Gastrocnemius medialis (tissue), 4 donors: Measurements from ENCODE around the gene AMPH. TPM values are rescaled to one million over a fixed set of nuclear protein-coding genes. Genes with fewer than 3 reads are reported as not detected.

Experiments
- ATAC-seq, 2 donors: fragments of 150-250 bp; one replicate each; pipeline ENCODE4 v1.9.1; 2016
- DNase-seq, 2 donors: peaks; one replicate each; pipeline ENCODE4 v3.0.0-alpha.2; 2019
- H3K27ac ChIP-seq, 4 donors: fragments of 200-600 bp; sonication (generic); 1 replicate in 1 of 4; 2 replicates in 3 of 4; pipeline ENCODE4 v1.5.1; 2016 to 2018; ENCODE audit warnings: mild to moderate bottlenecking in 2 of 4, moderate library complexity in 1 of 4
- H3K27me3 ChIP-seq, 3 donors: fragments of 200-600 bp; sonication (generic) in 2 of 3; 1 replicate in 1 of 3; 2 replicates in 2 of 3; pipeline versions ENCODE4 v1.5.1 to v1.6.0; 2016 to 2019; ENCODE audit warnings: mild to moderate bottlenecking in 1 of 3, moderate library complexity in 1 of 3
- H3K36me3 ChIP-seq, 2 donors: fragments of 200-600 bp; sonication (generic) in 1 of 2; one replicate each; pipeline ENCODE4 v1.5.1; 2017 to 2018
- H3K4me1 ChIP-seq, 2 donors: fragments of 200-600 bp; sonication (generic) in 1 of 2; one replicate each; pipeline ENCODE4 v1.5.1; 2016 to 2017; ENCODE audit warnings: mild to moderate bottlenecking in 2 of 2
- H3K4me3 ChIP-seq, 4 donors: fragments of 200-600 bp; sonication (generic) in 3 of 4; 1 replicate in 1 of 4; 2 replicates in 3 of 4; pipeline ENCODE4 v1.5.1; 2016 to 2019; ENCODE audit warnings: mild to moderate bottlenecking in 2 of 4
- H3K9me3 ChIP-seq, 3 donors: fragments of 200-600 bp; sonication (generic) in 2 of 3; 1 replicate in 1 of 3; 2 replicates in 2 of 3; pipeline ENCODE4 v1.5.1; 2016 to 2019
- CTCF ChIP-seq, 5 experiments: fragments of 450-650 bp in 3 of 5; fragments of 200-600 bp in 2 of 5; sonication (generic) in 2 of 5; IDR thresholded peaks in 4 of 5; conservative IDR thresholded peaks in 1 of 5; 1 replicate in 4 of 5; 2 replicates in 1 of 5; pipeline ENCODE4 v1.5.1; 2016 to 2019; ENCODE audit warnings: antibody characterized with exemption in 5 of 5, mild to moderate bottlenecking in 3 of 5, moderate library complexity in 3 of 5
- POLR2A ChIP-seq, 2 donors: fragments of 450-650 bp; IDR thresholded peaks; one replicate each; pipeline ENCODE4 v1.6.1; 2017; ENCODE audit warnings: antibody characterized with exemption in 2 of 2, mild to moderate bottlenecking in 2 of 2, moderate library complexity in 2 of 2
- in situ Hi-C, 4 donors: fragments of 200-750 bp; cut with MboI; loops; one replicate each; pipeline versions ENCODE4 v1.15.0 to v1.8.0; 2017; ENCODE audit warnings: low sequenced_read_pairs in 4 of 4
- intact Hi-C: fragments of 100-400 bp; cut with DNase I; formaldehyde crosslinking; loops from one replicate; pipeline ENCODE4 v1.15.1; 2023; ENCODE audit warnings: low total_unique reads
- total RNA-seq, 4 donors: library from RNA; depleted of rRNA; stranded (reverse); fragments of >200 nt; gene quantifications; one replicate each; pipeline versions ENCODE4 v1.1.0 to v1.2.3, GENCODE V29; 2016

AMPH gene
- total RNA-seq, 4 donors from 2014 or later: 1.8 to 8.3 (median 5.2) TPM

GRCh38 chr7:38542156-38542555, 89.0 kb downstream of the AMPH start:
- no peak for ATAC-seq
- Histone ChIP-seq H3K36me3 (no peaks in the 10 kb centered on the region), H3K27ac (no peak overlapping the region), H3K4me1 (no peaks in the 10 kb centered on the region), H3K27me3 (no peaks in the 10 kb centered on the region), H3K9me3 (no peaks in the 10 kb centered on the region), H3K4me3 (no peak overlapping the region)
- no peak for DNase-seq
- no peak for TF ChIP-seq POLR2A (IDR thresholded peaks at IDR 0.05)
- no peak for TF ChIP-seq CTCF (IDR thresholded peaks at IDR 0.05 in 4 of 5, conservative IDR thresholded peaks at IDR 0.05 in 1 of 5)
- intact Hi-C loops (no loop called here), in situ Hi-C loops (no loop called here)

- H3K4me1 ChIP-seq: no peaks in the 10 kb centered on the region
- H3K9me3 ChIP-seq: no peaks in the 10 kb centered on the region
- in situ Hi-C loops: no loop called here
- H3K27ac ChIP-seq: no peak overlapping the region
- no peak for DNase-seq
- ATAC-seq: no peak
- intact Hi-C loops: no loop called here
- TF ChIP-seq CTCF (IDR thresholded peaks at IDR 0.05 in 4 of 5, conservative IDR thresholded peaks at IDR 0.05 in 1 of 5): no peak
- TF ChIP-seq POLR2A (IDR thresholded peaks at IDR 0.05): no peak
- no peaks in the 10 kb centered on the region for H3K36me3 ChIP-seq
- H3K27me3 ChIP-seq: no peaks in the 10 kb centered on the region
- H3K4me3 ChIP-seq: no peak overlapping the region
These were observed 89.7 kb downstream of the AMPH start for GRCh38 chr7:38541440-38541839.

- peak in 1 of 2 donors; percentile 14 for DNase-seq
- intact Hi-C loops: no loop called here
These were observed 91.6 kb downstream of the AMPH start for GRCh38 chr7:38539477-38540081.

GRCh38 chr7:38535073-38535472, 96.1 kb downstream of the AMPH start:
- Histone ChIP-seq H3K27me3 (no peaks in the 10 kb centered on the region), H3K4me1 (no peaks in the 10 kb centered on the region), H3K27ac (no peak overlapping the region), H3K9me3 (no peaks in the 10 kb centered on the region), H3K4me3 (no peak overlapping the region), H3K36me3 (no peaks in the 10 kb centered on the region)
- no peak for ATAC-seq
- intact Hi-C loops: no loop called here
- TF ChIP-seq CTCF (IDR thresholded peaks at IDR 0.05 in 4 of 5, conservative IDR thresholded peaks at IDR 0.05 in 1 of 5) (no peak), POLR2A (IDR thresholded peaks at IDR 0.05) (no peak)
- in situ Hi-C loops: no loop called here
- no peak for DNase-seq

More at GRCh38 chr7:38539477-38540081, 91.6 kb downstream of the AMPH start:
- TF ChIP-seq POLR2A (IDR thresholded peaks at IDR 0.05) (no peak), CTCF (IDR thresholded peaks at IDR 0.05 in 4 of 5, conservative IDR thresholded peaks at IDR 0.05 in 1 of 5) (no peak)
- Histone ChIP-seq H3K27me3 (no peaks in the 10 kb centered on the region), H3K4me3 (no peak overlapping the region), H3K9me3 (no peaks in the 10 kb centered on the region), H3K36me3 (no peaks in the 10 kb centered on the region), H3K4me1 (no peaks in the 10 kb centered on the region), H3K27ac (no peak overlapping the region)
- no peak for ATAC-seq
- in situ Hi-C loops: no loop called here

GRCh38 chr7:38525857-38526256, 105.3 kb downstream of the AMPH start:
- intact Hi-C loops: no loop called here
- no peaks in the 10 kb centered on the region for H3K4me1 ChIP-seq
- no peaks in the 10 kb centered on the region for H3K36me3 ChIP-seq
- no peak overlapping the region for H3K27ac ChIP-seq
- H3K4me3 ChIP-seq: no peak overlapping the region
- H3K27me3 ChIP-seq: no peaks in the 10 kb centered on the region
- TF ChIP-seq CTCF (IDR thresholded peaks at IDR 0.05 in 4 of 5, conservative IDR thresholded peaks at IDR 0.05 in 1 of 5) (no peak), POLR2A (IDR thresholded peaks at IDR 0.05) (no peak)
- in situ Hi-C loops: no loop called here
- DNase-seq (no peak), ATAC-seq (no peak)
- H3K9me3 ChIP-seq: no peaks in the 10 kb centered on the region
